HT1080 (cell line): Measurements from ENCODE around the gene SPACA6. TPM values are rescaled to one million over a fixed set of nuclear protein-coding genes. Genes with fewer than 3 reads are reported as not detected.
A peak's percentile ranks its signal among the peaks of the same experiment; 100 is the strongest.
"Not testable (repeated sequence)": the region's sequence is repeated elsewhere in the genome, so short reads cannot be mapped to it uniquely, and the experiment has no call there.

Experiments
- DNase-seq: peaks from one replicate; pipeline ENCODE4 v3.0.0-alpha.2; 2015; ENCODE audit warnings: low read depth
- small RNA-seq: library from RNA; depleted of rRNA; stranded (forward); fragments of <200 nt; gene quantifications from one replicate; pipeline ENCODE3, GENCODE V24; 2014
- total RNA-seq: library from RNA; depleted of rRNA; stranded (reverse); fragments of >200 nt; shearing (Covaris generic); gene quantifications from 2 replicates; pipeline ENCODE4 v1.2.3, GENCODE V29; 2014; rRNA removed

Gene SPACA6
- total RNA-seq, 1 experiment from 2014 or later: 9.1 TPM

DNA sequence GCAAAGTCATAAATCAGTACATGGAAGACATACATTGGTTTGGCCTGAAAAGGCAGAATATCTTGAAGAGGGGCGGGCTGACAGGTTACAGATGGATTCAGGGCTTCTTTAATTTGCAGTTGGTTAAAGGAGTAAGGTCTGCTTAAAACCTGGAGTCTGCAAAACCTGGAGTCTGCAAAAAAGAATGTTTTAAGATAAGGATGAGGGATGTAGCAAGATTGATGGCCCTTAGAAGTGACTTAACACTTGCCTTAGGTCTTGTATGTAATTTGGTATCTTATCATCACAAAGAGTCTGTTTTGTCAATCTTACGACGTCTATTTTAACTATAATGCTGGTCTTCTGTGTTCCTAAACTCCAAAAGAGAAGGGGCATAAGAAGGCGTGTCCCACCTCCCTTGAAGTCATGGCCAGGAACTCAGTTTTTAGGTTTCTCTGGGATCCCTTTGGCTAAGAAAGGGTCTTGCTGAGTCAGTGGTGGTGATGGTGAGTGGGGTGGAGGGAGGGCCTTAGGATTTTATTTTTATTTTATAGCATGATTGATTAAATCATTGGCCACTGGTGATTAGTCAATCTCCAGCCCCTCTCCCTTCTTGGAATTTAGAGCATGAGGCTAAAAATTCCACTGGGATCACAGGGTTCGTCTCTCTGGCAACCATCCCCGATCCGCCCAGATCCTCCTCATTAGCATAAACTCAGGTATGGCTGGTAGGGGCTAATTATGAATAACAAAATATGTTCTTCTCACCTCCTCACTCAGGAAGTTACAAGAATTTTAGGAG lies 40.8 kb downstream of the SPACA6 start:
- no peak for DNase-seq

DNA sequence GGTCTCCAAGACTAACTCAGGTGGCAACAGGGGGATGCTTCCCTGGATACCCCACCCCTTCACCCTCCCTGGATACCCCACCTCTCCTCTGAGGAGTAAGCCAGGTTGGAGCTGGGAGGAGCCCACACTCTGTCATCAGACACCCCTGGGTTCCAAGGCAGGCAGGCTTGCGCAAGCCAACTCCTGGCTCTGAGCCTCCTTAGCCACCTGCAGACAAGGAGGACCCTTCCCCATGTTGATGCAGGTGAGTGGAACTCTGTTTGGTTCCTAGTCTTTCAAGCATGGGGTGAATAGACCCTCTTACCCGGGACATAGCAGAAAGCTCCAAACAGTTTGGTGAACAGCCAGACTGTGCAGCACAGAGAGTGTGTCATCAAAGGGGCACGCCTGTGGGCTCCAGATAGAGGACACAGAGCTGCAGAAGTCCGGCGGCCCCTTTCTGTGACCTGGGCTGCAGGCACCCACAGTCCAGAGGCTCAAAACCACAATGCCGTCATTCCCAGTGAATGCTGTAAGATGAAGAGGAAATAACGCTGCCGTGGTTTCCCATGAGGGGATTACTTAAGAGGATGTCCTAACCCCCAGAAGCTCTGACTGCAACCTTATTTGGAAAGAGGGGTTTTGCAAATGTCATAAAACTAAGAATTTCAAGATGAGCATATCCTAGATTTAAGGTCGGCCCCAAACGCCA lies 42.8 kb downstream of the SPACA6 start:
- peak; percentile 79 for DNase-seq

DNA sequence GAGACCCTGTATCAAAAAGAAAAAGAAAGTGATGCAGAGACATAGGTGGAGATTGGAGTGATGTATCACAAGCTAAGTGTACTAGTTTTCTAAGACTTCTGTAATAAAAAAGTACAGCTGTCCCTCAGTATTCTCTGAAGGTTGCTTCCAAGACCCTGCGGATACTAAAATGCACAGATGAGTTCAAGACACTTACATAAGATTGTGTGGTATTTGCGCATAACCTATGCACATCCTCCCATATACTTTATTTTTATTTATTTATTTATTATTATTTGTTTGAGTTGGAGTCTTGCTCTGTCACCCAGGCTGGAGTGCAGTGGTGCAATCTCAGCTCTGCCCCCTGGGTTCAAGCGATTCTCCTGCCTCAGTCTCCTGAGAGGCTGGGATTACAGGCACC lies 44.3 kb downstream of the SPACA6 start:
- DNase-seq: no peak

DNA sequence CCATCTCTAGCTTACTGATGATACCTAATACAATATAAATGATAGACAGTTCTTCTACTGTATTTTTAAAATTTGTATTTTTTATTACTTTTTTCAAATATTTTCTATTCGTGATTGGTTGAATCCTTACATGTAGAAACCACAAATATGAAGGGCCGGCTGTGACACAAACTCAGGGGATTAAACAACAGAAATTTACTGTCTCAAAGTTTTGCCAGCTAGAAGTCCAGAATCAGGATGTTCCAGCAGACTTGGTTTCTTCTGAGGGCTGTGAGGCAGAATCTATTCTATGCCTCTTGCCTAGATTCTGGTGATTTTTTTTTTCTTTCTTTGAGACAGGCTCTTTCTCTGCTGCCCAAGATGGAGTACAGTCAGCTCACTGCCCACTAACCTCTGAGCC lies 44.8 kb downstream of the SPACA6 start:
- no peak for DNase-seq

DNA sequence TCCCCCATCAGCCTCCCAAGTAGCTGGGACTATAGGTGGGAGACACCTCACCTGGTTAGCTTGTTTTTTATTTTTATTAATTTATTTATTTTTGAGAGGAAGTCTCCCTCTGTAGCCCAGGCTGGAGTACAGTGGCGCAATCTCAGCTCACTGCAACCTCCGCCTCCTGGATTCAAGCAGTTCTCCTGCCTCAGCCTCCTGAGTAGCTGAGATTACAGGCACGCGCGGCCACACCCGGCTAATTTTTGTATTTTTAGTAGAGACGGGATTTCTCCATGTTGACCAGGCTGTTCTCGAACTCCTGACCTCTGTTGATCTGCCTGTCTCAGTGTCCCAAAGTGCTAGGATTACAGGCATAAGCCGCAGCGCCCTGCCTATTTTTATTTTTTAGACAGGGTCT lies 45.4 kb downstream of the SPACA6 start:
- not testable (repeated sequence) for DNase-seq

DNA sequence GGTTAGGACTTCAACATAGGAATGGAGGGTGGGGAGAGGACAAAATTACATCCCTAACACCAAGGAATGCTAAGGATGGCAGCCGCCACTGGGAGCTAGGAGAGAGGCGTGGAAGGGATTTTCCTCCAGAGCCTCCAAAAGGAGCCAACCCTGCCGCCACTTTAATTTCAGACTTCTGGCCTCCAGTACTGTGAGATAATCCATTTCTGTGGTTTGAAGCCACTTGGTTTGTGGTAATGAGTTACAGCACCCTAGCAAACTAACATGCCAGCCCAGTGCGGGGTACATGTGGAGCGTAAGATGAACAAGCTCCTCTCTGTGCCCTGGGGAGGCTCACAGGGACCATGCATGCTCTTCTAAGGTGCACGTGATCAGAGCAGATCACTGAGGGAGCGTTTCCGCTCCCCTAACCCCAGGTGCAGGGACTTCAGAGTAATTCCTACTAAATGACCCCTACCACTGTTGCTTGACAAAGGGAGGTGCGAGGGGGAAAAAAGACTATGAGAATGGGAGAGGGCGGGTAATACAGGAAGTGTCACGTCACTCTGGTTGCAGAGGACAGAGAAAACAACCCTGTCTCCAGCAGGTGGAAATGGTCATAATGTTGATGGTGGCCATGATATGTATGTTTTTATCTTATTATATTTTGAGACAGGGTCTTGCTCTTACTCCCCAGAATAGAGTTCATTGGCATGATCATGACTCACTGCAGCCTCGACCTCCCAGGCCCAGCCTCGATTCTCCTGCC lies 46.5 kb downstream of the SPACA6 start:
- no peak for DNase-seq

DNA sequence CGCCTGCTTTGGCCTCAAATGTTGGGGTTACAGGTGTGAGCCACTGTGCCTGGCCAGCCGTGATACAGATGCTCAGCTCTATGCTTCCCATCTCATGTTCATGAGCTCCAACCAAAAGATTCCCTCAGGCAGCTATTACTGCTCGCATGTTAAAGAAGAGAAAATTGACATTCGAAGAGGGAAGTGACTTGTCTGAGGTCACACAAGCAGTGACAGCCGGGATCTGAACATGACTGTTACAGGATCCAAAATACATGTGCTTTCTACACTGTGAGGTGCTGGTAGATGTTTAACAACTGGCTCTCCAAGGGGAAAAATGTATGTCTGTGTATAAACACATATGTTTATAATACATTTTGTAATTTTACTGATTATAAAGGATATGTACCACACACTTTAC lies 47.2 kb downstream of the SPACA6 start:
- no peak for DNase-seq

DNA sequence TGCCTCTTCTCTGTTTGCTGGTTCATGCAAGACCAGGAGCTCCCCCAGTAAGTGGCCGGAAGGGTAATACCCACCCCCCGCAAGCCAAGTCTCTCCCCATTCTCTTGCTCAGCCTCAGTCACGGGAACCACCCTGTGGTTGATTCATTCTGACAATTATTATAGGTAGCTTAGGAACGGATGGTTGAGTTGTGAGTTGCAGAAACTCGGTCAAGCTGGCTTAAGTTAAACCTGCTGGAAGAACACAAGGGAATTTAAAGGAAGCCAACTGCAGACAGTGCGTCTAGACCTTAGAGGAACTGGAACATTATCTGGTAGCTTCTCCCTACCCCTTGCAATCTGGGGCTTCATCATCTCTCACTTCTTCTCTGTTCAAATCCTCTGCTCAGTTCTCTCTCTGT lies 49.7 kb downstream of the SPACA6 start:
- peak; percentile 63 for DNase-seq

DNA sequence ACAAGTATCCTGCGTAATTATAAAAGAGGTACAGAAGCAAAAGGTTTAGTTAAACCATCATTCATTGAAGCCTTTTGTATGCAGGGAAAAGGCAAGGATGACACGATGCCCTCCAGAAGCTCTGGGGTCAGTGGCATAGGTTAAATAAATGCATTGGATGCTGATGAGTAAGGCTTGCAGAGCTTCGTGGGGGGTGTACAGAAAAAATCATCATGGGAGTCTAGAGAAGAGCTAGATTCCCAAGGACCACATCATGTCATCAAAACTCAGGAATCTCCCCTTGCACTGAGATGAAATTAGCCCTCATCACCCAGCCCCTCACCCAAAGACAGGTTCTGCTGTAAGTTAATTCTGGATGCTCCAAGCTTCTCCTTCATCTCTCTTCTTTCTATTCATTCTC lies 50.3 kb downstream of the SPACA6 start:
- DNase-seq: peak; percentile 34

DNA sequence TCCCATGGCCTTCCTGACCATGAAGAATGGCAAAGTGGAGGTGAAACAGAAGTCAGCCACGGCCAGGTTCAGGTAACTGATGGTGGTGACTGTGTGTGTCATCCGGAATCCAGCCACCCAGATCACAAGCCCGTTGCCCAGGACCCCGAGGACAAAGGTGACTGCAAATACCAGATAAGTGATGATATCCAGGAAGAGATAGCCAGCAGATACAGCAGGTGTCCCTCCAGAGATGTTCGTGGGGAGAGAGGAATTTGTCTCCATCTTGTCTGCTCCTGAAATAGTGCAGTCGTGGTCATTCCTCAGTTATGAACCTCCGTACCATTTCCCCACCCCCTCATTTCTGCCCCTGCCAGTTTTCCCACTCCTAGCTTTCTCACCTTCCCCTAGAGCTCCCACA lies 53.6 kb downstream of the SPACA6 start:
- DNase-seq: no peak

DNA sequence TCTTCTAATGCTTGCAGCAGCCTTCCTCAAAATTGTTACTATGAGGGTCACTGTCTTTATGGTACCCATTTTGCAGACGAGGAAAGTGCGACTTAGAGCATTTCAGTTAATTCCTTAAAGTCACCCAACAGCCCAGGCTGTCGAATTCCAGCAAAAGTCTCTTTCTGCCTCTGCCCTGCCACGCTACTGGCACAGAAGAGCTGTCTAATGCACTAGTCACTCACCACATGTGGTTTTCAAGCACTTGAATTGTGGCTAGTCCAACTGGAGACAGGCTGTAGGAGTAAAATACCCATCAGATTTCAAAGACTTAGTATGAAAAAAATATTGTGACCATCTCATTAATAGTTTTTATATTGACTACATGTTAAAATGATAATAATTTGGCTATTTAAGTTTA lies 56.8 kb downstream of the SPACA6 start:
- peak; percentile 58 for DNase-seq

DNA sequence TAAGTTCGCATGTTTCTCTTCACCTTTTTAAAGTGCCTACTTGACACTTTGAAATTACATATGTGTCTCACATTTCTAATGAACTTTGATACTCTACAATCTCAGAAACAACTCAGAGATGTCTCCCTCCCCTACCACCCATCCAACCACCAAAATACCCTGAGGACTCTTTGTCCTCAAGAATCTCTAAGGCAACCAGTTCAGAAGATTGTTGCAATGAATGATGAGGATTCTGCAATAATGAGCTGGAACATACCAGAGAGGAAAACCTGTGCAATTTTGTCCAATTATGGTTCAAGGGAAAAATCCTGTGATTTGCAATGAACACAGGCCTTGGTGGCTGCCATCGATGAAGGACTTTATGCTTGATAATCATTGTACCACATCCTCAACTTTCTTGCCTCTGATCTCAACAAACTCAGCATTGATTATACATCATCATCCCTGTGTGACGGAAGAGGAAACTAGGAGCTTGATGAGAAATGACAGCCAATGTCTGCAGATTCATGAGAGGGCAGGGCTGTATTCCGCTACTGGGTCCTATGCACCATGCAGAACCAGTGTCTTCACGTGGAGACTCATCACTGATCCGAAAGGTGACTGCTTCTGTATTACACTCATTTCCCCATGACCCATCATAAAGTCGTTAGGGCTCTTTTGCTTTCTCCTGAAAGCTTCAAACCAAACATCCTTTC lies 57.4 kb downstream of the SPACA6 start:
- DNase-seq: no peak

DNA sequence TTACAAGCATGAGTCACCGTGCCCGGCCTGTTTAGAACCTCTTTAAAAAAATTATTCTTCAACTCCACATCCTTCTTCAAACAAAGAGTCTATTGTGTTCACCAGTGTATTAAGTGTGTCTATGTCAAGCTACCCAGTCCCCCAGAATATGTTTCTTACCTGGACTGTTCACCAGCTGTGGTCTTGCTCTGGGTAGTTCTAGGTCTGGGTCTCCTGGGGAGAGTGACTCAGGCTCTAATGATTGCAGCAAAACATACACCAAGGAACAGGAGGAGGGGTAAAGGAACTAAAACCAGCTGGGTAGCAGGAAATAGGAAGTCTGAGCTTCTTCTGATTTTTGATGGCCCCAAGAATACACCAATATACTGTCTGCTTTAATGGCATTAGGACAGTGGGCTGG lies 58.5 kb downstream of the SPACA6 start, which contains the start of gene FPR1:
TSS of gene FPR1 (minus strand) at position 224 of the 400 bp plus-strand sequence. CDS start 4,884 bp downstream, outside the sequence.
- DNase-seq: peak; percentile 91

DNA sequence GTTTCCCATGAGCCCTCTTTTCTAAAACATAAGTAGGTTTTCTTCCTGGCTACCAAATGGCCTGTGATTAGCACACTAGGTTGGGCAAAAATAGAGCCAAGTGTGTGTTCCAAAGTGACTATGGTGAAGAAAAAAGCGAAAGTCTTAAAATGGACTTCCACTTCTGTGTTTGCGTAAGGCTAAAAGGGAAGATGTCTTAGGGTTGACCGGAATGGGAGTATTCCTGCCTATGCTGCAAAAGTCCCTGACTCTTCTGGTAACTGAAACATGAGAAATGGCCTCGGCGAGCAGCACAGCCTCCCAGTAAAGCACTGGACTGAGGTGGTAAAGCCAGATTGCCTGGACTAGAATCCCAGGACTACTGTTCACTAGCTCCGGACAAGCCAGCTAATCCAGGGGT lies 61.0 kb downstream of the SPACA6 start:
- no peak for DNase-seq

DNA sequence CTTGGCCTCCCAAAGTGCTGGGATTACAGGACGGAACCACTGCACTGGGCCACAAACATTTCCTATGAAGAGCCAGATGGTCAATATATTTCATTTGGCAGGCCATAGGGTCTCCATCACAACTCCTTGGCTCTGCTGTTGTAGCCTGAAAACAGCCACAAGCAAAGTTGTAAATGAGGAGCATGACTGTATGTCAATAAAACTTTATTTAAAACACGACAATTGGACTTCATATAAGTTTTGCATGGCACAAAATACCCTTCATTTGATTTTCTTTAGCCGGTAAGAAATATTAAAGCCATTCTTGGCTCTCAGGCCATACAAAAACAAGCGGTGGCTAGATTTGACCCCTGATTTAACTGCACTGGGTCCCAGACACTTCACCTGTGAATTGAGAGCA lies 61.6 kb downstream of the SPACA6 start:
- no peak for DNase-seq

Small RNAs within 50 kb of the gene (small RNA-seq; reads per million reads assigned to genes)
- gene AC018755.2 (not detected), gene MIR125A (not detected), gene MIR99B (not detected), gene MIRLET7E (not detected)

Other genes starting within 250 kb of the SPACA6 start
- gene SIGLEC8, start 234.9 kb upstream of the SPACA6 start, total RNA-seq: not detected in 2 replicates
- not detected in 2 replicates for gene CEACAM18, start 214.8 kb upstream of the SPACA6 start, total RNA-seq
- not detected in 2 replicates for gene SIGLEC12, start 191.5 kb upstream of the SPACA6 start, total RNA-seq
- gene SIGLEC6, start 161.7 kb upstream of the SPACA6 start, total RNA-seq: not detected in 2 replicates
- gene ZNF175, start 122.0 kb upstream of the SPACA6 start, total RNA-seq: 2.1 and 5.7 TPM in 2 replicates
- not detected in 2 replicates for gene SIGLEC5, start 62.9 kb upstream of the SPACA6 start, total RNA-seq
- gene SIGLEC14, start 46.5 kb upstream of the SPACA6 start, total RNA-seq: 1.4 and 1.8 TPM in 2 replicates
- not detected in 2 replicates for gene HAS1, start 30.7 kb downstream of the SPACA6 start, total RNA-seq
- 0.57 and 0.98 TPM in 2 replicates for gene FPR1, start 58.5 kb downstream of the SPACA6 start, total RNA-seq
- 0.05 TPM in 1 of 2 replicates, not detected in the other for gene FPR2, start 67.8 kb downstream of the SPACA6 start, total RNA-seq
- not detected in 2 replicates for gene FPR3, start 101.8 kb downstream of the SPACA6 start, total RNA-seq
- gene ZNF577, start 194.6 kb downstream of the SPACA6 start, total RNA-seq: 2.5 and 3.0 TPM in 2 replicates
- gene ZNF649, start 211.7 kb downstream of the SPACA6 start, total RNA-seq: 5.5 and 7.4 TPM in 2 replicates
- gene ZNF613, start 234.1 kb downstream of the SPACA6 start, total RNA-seq: 5.4 and 9.0 TPM in 2 replicates